ENCODE results near the gene UTRN.

UTRN gene

DNA sequence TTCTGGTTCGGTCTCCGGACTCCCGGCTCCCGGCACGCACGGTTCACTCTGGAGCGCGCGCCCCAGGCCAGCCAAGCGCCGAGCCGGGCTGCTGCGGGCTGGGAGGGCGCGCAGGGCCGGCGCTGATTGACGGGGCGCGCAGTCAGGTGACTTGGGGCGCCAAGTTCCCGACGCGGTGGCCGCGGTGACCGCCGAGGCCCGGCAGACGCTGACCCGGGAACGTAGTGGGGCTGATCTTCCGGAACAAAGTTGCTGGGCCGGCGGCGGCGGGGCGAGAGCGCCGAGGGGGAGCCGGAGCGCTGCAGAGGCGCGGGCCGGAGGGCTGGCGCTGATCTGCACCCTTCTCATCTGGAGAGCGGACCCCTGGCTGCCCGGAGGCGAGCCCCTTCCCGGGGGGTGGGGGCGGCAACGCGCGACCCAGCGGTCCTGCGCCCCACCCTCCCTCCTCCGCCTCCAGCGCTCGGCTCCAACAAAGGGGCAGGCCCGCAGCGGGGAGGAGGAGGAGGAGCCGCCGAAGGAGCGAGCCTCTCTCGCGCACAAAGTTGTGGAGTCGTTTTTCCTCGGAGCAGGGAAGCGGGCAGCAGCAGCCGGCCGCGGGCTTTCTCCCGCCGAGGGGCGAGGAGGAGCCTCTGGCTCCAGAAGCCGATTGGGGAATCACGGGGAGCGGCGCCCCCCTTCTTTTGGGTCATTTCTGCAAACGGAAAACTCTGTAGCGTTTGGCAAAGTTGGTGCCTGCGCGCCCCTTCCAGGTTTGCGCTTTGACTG, at the start of gene UTRN:
Gene UTRN (plus strand): TSS at position 553 of the 765 bp plus-strand sequence. CDS start 6,494 bp downstream, outside the sequence.
- DNase-seq (ENCODE audit: low spot score), result peak; percentile 65

GRCh38 chr6:144244688-144245087, 40.4 kb upstream of the UTRN start:
- no peak for DNase-seq (ENCODE audit: low spot score)

DNA sequence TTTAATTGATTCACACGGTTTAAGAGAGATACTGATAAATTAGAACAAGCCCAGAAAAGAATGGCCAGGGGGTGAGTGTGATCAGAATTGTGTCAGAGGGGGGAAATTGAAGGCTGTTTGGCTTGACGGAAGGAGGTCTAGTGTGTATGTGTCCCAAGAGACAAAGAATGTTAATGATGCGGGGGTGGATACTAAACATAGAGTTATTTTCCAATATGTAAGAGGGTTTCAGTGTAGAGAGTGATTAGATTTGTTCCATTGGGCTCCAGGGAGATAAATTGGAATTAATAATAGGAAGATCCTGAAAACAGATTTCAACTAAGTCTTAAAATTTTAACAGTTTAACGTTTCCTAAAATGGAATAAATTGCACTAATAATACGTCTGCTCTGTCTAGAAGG, 38.1 kb upstream of the UTRN start:
- no peak for DNase-seq (ENCODE audit: low spot score)

DNA sequence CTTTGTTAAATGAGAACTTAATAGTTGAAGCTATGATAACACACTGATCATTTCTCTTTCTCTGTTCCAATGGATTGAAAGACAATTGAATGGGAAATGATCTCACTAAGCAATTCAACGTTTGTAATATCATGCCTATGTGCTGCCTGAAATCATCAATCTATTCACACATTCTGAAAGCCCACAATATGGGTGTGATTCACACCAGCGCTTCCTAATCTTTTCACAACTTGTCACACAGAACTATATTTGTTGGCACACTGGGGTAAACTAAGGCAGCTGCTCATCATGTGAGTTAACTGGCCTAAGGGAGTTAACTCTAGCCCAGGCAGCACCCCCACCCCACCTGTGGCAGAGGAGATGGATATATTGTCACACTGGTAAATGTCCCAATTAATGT, 37.1 kb upstream of the UTRN start:
- DNase-seq (ENCODE audit: low spot score), result no peak

DNA sequence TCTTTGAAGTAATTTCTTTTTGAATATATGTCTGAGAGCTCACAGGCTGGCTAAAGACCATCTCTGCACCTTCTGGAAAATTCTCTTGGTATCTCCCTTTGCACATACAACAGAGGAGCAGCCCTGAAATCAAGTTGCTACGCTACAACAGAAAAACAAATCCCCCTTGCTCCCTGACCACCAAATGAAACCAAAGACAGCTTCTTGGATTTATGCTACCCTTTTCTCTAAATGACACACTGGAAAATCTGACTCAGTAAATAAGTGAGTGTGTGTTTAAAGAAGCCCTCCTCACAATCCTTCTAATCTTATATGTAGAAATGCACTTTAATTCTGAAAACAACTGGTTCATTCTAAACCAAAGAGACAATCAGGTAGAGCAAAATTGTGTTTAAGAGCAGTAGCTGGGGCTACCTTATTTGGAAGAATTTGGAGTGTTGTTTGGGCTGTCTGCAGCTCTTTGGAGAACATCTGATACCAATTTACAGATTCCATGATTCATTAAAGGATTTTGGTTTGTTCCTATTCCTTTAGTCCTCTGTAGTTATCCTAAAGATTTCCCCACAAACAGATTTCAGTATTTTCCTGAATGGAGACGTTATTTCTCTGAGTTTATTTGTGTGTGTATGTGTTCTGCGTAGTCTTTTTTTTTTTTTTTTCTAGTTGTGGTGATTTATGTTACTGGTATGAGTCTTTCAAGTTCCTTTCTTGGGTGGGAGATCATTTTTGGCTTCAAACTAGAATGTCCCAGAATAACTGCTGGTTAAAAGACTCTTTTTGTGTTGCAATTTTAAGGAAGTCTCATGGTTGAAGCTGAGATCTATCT, 36.4 kb upstream of the UTRN start:
- DNase-seq (ENCODE audit: low spot score), result no peak

- DNase-seq (ENCODE audit: low spot score), result no peak
These were observed 34.9 kb upstream of the UTRN start for GRCh38 chr6:144250276-144250675.

DNA sequence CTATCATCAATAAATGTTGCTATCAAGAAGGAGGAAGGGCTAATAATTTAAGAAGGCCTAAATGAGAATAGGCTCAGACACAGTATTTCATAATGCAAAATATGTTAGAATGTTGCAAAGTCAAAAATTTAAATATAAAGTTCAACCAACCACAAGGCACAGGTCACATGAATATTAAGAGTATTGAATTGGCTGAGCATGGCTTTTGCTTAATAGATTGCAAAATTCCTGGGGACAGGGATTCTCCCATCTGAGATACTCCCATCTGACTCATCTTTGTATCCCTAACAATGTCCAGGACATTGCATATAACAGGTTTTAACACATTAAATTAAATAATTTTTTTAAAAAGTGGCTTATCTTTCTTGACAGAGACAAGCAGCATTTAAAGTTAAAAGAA, 32.9 kb upstream of the UTRN start:
- no peak for DNase-seq (ENCODE audit: low spot score)

DNA sequence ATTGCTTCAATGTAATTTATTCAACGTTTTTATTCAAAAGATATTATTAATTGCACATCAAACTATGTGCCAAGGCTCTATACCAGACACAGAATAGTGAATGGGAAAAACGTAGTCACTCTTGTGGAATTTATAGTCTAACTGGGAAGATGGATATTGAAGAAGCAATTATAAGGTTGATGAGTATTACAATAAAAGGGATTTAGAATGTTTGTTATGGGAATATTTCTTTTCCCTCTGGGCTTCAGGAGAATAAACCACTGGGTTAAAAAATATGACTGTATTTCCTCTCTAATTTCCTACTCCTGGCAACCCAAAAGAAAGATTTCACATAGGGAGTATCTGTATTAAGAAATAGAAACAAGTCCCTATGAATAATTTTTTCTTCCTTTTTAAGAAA, 25.1 kb upstream of the UTRN start:
- DNase-seq (ENCODE audit: low spot score), result no peak

- no peak for DNase-seq (ENCODE audit: low spot score)
These were observed 22.4 kb upstream of the UTRN start for GRCh38 chr6:144262470-144263369.

DNA sequence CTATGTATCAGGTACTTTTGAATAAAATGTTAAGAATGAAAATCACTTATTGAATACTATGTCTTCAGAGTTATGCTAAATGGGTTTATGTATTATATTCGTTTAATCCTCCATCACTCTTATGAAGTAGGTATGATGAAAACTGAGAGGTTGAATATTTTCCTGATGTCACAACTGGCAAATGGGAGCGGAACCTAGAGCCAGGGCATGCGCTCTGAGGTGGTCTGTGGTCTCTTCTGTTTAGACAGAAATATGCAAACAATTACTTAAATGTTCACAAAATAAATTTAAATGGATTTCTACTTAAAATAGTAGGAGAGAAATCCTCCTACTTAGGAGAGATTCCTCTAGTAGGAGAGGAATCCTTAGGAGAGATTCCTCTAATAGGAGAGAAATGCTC, 21.3 kb upstream of the UTRN start:
- no peak for DNase-seq (ENCODE audit: low spot score)

- peak; percentile 56 for DNase-seq (ENCODE audit: low spot score)
These were observed 20.7 kb upstream of the UTRN start for GRCh38 chr6:144264270-144265060.

DNA sequence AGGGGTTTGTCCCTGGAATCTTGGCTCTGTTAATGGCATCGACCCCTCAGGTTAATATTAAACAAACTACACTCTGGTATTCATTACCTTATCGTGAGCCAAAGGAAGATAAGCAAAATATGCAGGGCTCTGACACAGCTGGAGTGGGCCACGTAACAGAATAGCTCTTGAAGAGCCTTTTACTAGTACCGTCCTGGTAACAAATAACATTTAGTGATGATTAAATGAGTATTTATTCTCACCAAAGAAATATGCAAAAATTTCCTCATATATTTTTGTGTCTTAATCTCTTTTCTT, 20.1 kb upstream of the UTRN start:
- no peak for DNase-seq (ENCODE audit: low spot score)

- no peak for DNase-seq (ENCODE audit: low spot score)
These were observed 19.7 kb upstream of the UTRN start for GRCh38 chr6:144265390-144265789.

- DNase-seq (ENCODE audit: low spot score), result no peak
These were observed 19.0 kb upstream of the UTRN start for GRCh38 chr6:144266091-144266649.

DNA sequence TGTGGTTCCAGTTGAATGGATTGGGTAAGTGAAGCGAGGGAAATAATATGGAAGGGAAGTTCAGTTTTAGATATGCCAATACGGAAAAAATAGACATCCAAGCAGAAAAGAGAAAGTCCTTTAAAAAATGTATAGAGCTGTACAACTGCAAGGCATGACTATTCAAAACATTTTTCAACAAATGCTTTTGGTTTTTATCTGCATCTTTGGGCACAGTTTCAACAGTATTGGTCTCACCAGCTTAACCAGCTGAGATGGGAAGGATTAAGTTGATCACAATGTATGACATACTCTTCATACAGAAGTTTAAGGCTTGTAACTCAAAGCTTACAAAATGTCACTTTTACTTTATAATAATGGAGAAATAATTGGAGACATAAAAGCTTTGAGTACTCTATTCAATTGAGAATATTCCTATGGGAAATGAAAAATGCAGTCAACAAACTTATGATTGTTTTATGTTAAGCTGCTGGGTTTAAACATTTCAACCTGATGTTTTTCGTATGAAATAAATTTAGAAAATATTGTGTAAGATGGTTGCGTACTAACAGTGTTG, 16.3 kb upstream of the UTRN start:
- DNase-seq (ENCODE audit: low spot score), result no peak

DNA sequence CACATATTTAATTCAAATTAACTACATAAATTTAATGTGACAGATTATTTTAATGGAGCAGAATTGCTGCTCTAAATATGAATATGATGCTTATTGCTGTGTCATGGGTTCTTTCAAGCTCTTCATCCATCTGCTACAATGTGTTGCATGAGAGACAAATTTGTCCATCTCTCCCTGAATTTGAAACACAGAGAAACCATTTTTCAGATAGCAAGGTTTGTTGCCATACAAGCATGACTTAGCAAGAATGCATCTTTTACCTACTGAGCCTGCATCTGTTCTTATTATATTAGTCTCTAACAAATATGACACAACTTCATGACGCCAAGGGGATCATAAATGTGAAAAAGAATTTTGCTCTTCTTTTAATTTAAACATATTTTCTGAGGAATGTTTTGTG, 8.0 kb upstream of the UTRN start:
- no peak for DNase-seq (ENCODE audit: low spot score)

GRCh38 chr6:144277605-144278227, 7.4 kb upstream of the UTRN start:
- DNase-seq (ENCODE audit: low spot score), result no peak

DNA sequence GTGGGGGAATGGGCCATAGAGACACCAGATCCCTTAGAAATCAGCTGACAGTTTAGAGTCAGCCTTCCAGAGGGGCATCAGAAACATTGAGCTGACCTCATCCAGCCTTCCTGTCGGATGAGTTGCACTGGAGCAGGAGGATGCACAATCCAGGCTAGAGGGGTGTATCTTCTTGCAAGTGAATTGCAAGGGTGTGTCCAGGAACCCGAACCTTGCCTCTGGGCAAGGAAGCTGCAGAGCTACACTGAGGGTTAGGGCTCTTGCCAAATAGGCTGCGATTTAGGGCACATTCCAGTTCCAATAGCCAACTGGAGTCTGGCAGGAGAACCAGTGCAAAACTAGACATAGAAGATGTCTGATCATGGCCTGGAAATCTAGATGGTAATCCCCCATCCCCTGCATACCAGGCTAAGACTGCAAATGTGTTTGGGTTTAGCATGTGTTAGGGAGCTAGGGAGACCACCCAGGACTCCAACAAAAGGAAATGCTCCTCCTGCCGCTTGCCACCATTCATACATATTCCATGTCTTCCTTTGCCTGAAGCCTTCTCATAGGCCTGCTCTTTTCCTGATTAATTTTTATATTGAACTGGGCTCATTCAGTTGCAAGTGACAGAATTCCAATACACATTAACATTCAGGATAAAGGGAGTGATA, 6.3 kb upstream of the UTRN start:
- no peak for DNase-seq (ENCODE audit: low spot score)

- DNase-seq (ENCODE audit: low spot score), result no peak
These were observed 5.5 kb upstream of the UTRN start for GRCh38 chr6:144279484-144280150.
